HG03558 (cell line): Measurements from ENCODE around the gene SH3BP4.

Experiments used
- ATAC-seq: cut with Tn5 transposase; IDR thresholded peaks from one replicate; pipeline ENCODE4 v1.9.1; 2021; ENCODE audit warnings: moderate number of reproducible peaks; ENCODE audit not compliant: unreplicated experiment; ENCODE audit errors: extremely low read depth

Gene SH3BP4

DNA sequence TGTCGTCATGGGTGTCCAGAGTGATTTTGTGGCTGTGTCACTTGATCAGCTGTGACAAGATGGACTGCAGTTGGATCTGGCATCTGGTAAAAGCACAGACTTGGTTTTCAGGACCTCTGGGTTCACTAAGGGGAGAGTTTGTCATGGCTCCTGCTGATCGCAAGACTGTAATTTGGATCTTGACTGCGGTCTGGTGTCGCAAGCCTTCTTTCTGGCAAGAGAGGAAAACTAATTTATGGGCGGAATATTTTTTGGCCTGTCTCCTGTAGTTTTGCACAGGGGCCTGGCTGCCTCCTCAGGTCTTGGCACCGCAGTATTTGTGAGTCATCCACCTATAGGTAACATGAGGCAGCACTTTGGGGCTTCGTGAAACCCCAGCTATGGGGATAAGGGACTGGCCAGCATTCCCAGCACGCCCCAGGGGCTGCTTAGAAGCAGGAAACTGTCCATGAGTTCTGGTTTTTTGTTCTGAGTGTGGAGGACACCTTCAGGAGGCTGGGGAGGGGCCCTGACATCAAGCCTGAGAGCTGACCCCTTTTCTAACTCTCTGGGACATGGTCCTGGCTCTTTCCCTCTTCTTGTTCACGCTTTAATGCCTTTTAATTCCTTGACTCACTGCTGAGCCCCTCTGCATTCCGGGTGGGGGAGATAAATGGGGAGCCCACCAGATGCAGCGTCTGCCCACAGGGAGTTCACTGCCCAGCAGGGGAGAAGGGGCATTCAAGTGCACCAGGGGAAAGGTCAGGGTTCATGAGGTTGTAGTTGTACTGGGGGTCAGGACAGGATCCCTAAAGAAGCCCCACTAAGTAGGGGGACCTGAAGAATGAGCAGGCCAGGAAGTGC, 12.2 kb downstream of the SH3BP4 start:
- ATAC-seq: no peak

DNA sequence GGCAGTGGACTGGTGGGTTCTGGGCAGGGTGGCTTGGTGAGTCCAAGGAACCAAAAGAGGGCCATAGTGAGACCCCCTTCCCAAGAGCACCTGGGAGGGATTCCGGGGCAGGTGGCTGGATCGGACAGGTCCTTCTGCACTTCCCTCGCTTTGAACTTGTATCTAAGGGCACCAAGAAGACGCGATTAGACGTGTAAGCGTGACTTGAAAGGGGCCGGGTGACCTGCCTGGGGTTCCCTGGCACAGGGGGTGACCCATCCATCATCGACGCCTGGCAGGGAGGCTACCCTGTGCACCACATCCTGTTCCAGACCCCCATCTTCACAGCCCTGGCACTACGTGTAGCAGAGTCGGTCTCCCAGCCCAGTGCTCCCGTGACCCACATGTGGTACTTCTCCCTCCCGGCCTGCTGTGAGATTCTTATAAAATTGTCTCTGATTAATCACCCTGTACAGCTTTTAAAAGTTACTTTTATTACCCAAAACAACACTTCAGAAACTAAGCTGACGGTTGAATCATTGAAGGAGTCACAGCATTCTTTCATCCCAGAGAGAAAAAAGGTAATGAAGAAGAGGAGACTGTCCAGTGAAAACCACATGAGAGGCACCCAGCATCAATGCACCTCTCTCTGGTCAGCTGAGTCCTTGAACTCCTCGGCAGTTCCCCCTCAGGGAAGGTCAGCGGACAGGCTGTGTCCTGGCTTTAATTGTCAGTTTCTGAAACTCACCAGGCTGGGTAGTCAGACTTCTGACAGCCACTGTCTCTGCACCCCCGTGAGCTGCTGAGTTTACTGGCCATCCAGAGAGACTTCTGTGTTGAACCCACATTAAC, 13.0 kb downstream of the SH3BP4 start:
- no peak for ATAC-seq

DNA sequence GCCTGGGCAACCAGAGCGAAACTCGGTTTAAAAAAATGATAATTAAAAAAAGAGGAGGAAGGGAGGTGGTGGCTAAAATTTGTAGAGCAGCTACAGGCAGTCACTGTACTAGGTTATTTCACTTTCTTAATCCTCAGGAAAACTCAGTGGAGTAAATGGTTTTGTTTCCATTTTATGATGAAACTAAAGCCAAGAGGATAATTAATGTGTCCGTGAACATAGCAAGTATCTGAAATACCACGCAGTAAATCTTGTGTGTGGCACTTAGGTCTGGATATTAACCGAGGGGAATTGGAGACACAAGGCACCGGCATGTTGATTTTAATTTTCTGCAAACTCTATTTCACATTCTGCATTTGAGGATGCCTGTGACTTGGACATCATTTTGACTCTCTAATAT, 14.5 kb downstream of the SH3BP4 start:
- ATAC-seq: no peak

DNA sequence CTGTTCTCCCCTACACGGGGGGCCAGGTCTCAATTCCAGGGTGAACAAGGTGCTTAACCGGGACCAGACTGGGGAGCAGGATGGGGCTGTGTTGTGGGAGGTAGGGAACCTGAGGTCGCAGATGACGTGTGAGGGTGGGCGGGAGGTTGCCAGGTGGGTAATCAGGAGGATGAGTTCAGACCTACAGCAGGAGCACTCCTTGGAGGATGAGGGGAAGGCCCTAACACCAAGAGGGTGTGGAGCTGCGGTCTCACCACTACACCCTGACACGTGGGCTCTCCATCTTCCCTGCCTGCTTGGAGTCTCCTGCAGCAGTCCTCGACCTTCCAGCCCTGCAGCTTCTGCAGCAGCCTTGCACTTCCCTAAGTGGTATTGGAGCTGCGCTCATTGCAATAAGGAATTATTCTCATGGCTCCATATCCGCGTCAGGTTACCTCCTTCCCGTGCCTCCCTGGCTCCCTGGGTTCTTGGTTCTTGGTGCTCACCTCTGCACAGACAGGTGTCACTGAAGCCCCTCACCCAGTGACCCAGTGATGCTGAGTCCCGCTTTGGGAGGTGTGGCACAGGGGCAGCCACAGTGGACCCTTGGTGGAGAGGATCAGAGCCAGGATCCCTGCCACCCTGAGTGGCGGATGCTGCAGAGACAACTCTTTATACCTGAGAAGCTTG, 15.5 kb downstream of the SH3BP4 start:
- ATAC-seq: no peak

DNA sequence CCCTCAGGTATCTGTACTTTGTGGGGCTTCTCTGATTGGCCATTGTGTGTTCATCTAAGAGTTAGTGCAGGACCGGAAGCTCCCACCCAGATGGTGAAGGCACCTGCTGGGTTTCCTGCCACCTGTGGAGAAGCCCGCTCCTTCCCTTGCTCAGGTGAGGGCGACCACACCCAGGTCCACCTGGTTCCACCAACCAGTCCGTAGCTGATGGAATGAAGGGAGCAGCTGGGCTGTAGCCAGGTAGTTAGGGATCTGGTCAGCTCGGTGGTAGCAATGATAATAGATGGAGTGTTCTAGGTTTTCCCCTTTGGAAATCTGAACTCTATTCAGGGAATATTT, 16.0 kb downstream of the SH3BP4 start:
- ATAC-seq: no peak

DNA sequence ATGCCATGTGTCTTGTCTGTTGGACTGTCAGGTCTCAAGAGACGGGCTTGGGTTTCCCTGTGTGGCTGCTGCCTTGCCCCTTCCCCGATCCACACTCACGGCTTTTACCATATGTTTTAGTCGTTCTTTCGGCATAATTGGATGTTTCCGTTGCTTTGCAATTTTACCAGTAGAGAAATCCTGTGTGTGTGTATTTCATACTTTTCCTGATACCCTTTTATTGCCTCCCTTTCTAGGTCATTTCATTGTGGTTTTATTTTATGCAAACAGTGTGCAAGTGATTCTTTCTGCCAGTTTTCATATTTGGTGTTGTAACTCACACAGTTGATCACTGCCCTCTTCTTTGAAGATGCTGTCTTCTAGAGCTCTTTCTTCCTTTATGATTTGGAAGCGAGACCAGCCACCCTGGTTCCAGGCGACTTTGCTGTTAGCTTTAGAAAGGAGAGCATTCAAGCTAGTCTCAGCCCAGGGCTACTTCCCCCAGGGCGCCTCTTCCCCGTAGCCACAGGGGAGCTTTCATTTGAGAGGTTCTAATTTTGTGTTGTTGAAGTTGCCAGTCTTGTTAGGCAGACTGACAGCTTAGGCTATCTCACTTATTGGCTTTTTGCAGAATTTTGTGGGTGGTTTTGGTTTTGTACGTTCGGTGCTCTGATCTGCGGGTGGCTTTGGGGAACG, 17.0 kb downstream of the SH3BP4 start:
- no peak for ATAC-seq

DNA sequence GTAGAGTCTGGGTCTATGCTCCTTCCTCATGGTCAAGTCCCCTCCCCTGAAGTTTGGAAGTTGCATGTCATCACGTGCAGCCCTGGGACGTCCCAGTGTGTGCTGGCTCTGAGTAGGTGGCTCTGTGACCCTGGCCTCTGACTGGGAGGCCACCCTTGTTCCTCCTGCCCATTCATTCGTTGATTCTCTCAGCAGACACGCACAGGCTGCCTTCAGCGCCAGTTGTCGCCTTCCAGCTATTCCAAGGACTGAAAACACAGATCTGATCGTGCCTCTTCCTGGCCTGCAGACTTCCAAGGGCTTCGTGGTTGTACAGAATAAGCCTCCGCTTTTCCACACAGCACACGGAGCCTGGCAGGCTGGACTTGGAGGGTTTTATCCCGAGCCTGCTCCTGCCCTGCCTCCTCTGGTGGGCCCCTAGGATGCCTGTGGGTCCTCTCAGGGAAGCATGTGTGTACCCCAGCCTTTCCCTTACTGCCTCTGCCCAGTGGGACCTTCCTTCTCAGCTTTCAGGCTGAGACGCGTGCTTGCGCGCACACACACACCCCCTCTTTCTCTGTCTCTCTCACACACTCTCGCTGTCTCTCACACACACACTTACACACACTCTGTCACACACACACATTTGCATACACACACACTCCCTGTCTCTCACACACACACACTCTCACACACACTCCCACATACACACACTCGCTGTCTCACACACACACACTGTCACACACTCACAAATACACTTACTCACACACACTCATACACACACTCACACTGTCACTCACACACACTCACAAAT, 17.7 kb downstream of the SH3BP4 start:
- ATAC-seq: no peak

DNA sequence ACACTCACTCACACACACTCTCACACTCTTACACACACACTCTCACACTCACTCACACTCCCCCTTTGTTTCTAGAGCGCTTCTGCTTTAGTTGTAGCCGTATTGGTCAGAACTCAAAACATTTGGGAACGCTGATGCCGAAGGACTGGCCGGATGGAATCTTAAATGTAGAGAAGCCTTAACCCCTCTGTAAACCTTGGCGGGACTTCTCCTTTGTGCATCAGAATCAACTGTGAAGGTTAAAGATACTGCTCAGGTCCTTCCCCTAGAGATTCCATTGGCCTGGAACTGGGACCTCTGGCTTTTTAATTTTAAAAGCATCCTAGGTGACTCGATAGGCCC, 18.3 kb downstream of the SH3BP4 start:
- ATAC-seq: no peak

DNA sequence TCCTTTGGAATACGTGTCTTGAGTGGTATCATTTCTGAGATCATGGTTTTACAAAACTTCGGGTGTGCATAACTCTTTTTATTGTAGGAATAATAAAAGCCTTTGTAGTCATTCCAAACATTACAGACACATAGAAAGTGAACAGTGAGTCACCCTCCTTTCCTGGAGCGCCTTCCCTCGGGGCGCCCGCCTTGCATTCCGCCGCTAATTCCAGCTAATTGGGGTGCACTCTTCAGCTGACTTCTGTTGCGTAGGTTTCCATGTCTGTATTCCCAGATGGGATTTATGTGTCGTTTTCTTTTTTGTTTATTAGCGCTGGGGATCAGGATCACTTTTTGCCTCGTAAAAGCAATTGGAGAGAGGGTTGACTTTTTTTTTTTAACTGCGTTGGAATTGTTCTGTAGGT, 18.7 kb downstream of the SH3BP4 start:
- ATAC-seq: no peak

DNA sequence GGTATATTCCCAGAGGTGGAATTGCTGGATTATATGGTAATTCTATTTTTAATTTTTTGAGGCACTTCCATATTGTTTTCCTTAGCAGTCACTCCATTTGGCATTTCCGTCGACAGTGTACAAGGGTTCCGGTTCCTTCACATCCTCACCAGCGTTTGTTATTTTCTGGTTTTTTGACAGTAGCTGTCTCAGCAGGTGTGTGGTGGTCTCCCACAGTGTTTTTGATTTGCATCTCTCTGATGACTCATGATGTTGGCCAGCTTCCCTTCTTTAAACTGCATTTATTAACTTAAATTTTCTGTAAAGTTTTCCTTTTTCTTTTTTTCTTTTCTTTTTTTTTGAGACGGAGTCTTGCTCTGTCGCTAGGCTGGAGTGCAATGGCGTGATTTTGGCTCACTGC, 19.7 kb downstream of the SH3BP4 start:
- ATAC-seq: no peak

DNA sequence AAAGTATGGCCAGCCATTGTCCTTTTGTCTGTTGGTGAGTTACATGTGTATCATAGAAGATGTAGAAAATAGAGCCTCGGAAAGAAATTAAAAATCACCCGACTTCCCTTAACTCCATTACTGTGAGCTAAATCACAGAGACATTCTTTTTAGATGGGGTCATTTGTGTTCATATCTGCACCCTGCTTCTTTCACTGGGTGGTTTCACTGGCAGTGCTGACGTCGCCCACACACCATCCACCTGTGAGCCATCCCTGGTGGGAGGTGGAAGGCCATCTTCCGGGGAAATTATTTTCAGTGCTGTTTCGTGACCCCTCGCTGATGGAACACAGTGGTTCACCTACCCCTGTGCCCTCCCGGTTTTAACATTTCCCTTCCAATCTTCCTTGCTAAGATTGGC, 21.2 kb downstream of the SH3BP4 start:
- ATAC-seq: no peak

DNA sequence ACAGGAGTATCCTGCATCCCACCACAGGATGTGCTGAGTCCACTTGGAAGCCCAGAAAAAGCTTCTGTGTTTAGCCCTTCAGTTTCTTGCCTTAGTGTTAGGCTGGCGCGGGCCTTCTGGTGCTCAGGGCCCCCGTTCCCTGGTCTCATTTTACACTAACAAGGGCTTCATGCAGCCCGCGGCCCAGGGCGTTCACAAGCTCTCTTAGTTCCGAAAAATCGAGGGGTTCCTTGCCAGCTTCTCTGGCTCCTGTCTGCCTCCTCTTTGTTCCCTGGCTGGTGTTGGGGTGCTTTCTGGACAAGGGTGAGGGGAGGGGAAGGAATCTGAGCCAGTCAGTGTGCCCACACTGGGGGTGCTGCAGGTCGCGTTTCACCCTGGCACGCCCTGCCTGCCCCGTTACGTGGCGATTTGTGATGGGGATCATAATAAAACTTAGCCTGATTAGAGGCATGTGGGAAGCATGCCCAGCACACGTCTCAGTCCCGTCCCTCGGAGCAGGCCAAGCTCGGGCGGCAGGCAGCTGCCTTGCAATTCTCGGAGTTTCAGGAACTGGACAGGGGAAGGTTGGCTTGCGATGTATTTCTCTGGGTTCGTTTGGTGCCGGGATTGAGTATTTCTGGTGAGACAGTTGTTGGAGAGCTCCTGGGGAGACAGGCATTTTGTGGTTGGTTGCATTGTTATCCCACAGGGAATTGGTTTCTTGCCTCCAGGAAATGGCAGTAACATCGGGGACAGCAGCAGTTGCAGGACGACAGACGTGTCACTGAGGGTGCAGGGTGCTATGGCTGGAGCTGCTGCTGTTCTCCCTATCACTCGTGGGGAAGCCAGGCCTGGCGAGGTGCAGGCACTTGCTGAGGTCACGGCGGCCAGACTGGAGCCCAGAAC, 22.9 kb downstream of the SH3BP4 start:
- no peak for ATAC-seq

DNA sequence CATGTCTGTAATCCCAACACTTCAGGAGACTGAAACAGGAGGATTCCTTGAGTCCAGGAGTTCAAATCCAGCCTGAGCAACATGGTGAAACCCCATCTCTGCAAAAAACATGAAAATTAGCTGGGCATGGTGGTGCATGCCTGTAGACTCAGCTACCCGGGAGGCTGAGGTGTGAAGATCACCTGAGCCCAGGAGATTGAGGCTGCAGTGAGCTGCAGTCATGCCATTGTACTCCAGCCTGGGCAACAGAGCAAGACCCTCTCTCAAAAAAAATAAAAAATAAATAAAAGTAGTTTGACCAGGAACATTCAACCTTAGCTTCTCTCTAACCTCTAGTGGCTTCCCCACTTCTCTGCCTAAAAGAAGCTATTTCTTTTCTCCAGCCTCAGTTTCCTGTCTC, 23.8 kb downstream of the SH3BP4 start:
- ATAC-seq: no peak

DNA sequence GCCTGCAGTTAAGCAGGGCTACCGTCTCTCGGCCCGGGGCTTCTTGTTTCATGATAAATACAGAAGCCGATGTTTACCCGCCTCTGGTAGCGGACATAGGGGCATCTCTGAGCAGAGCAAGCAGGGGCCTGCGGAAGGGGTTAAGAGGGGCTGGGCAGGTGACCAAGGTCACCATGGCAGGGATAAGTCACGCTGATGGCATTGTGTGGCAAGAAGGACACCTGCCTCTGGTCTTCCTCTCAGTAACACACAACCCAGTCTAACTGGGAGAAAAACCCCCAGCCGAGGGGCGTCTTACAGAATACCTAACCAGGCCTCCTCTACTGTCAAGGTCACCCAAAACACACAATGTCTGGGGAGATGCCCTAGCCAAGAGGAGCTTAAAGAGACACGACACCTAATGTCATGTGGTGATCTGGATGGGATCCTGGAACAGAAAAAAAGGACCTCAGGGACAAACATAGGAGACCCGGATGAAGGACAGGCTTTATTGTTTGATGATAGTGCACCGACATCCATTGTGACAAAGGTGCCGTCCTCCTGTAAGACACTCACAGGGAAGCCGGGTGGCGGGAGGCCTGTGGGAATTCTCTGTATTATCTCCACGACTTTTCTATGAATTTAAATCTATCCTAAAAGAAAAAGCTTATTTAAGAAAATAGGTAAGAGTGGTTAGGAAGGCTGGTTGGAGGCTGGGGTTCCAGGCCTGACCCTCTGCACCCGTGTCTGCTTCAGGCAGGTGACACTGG, 24.8 kb downstream of the SH3BP4 start:
- no peak for ATAC-seq

DNA sequence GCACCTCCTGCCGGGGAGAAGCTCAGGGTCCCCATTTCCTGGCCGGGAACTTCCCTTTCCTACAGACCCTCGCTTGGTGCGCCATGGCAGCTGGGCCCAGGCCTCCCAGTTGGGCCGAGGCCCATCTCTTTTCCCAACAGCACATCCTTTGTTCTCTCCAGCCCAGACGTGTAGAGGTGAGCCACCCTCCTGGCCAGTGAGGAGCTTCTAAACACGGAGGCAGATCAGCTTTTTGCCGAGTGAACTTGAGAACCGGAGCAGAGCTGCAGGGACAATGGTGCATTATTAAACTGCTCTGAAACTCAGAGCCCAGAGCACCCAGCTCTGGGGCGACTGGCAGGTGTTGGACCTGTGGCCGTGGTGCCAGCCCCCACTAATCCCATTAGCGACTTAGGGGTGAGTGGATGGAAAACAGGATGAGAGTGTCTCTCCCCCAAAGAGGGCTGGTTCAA, 25.4 kb downstream of the SH3BP4 start:
- ATAC-seq: no peak

DNA sequence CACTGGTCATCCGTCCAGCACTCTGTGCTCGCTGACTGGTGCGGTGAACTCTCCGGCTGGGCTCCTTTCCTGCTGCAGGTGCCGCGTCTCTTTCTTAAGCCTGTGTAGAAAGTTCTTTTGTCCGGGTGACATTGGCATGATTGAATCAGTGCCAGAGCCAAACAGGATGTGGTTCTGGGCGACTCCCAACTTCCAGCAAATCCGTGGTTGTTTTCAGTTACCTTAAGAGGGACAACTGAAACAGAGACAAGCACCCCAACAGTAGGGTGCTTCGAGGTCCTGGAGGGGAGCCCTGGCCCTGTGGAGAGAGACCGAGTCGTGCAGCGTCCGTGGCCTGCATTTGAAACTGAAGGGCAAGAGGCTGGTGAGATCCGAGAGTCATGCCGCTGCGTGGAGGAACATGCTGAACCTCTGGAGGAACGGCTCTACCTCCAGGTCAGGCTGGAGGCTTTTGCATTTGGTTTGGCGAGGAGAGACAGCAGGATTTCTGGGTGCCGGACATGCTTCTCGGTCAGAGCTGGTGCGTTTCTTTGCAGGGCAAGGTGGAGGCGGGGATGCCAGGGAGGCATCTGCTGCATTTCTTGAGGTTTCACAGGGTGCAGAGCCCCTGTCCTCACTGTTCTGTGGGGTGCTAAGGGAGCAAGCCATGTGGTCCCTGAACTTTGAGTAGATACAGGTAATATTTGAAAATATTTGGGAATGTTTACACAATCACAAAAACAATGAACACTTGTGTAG, 26.8 kb downstream of the SH3BP4 start:
- ATAC-seq: no peak
